ENCODE data around the gene IL26. TPM values are rescaled to one million over a fixed set of nuclear protein-coding genes. Genes with fewer than 3 reads are reported as not detected.

Gene IL26
- total and polyA plus RNA-seq, 2 donors from 2014 or later, result not detected

DNA sequence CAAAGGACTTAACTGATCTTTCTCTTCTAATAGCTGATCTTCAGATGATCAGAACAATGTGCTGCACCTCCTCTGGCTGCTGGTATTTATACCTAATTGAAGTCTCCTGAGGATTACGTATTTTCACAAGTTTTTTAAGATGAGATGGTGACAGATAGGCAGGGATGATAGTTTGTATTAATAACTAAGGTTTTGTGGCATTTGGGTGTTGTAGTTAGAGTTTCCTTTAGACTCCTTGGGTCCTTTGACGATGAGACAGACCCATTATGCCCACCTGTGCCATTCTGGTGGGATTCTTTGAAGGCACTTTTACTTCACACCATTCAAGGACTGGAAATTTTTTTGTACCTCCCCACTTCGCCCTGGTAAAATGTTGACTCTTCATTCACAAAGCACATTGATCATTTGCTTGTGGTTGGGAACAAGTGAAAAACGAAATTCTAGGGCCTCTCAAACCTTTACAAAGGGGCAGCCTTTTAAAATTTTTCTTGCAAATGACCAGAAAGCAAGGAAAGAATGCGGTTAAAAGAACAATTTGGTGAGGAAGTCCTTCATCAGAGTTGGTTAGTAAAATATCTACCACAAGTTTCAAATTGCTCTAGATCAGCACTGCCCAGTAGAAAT lies 65.8 kb downstream of the IL26 start, which contains the start of gene IFNG:
IFNG (minus strand) TSS at position 60 of the 624 bp plus-strand sequence. CDS start 125 bp downstream, outside the sequence.
- intact Hi-C loops (cut with DNase I), result no loop called here
- Histone ChIP-seq H3K9ac (ENCODE audit: low read length in 3 of 3) (no peak within 1 kb of the TSS), H3K27ac (ENCODE audit: low read depth in 2 of 2, low read length in 2 of 2) (no peak within 1 kb of the TSS), H3K9me3 (ENCODE audit: control insufficient read depth in 2 of 3, insufficient read depth in 1 of 3, low read length in 3 of 3) (no peaks in the 10 kb centered on the region), H3K27me3 (ENCODE audit: control insufficient read depth, insufficient read depth, low read length) (no peaks in the 10 kb centered on the region), H3K4me3 (ENCODE audit: low read length in 3 of 3) (no peak within 1 kb of the TSS), H3K36me3 (ENCODE audit: control insufficient read depth in 2 of 3, insufficient read depth in 3 of 3, low read length in 3 of 3) (no peaks in the 10 kb centered on the region), H3K4me1 (ENCODE audit: control insufficient read depth in 2 of 3, insufficient read depth in 2 of 3, low read depth in 1 of 3, low read length in 3 of 3) (no peaks in the 10 kb centered on the region)
- DNase-seq (no peak), FAIRE-seq (no peak)
- TF ChIP-seq CTCF (IDR thresholded peaks at IDR 0.05; ENCODE audit: borderline replicate concordance, extremely low read depth, insufficient read depth), result no peak

DNA sequence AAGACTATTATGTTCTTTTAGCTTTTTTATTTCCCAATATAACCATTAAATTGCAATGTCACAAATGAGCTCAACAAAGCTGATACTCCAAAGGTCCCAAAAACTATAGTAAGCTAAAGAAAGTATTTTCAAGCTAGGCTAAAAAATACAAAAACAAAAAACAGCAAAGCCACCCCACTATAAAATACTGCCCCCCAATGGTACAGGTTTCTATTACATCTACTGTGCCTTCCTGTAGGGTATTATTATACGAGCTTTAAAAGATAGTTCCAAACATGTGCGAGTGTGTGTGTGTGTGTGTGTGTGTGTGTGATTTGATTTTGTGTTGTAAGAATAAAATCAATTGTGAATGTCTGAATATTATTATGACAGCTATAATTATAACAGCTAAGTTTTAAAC lies 67.2 kb downstream of the IL26 start:
- H3K9ac ChIP-seq (ENCODE audit: low read length in 3 of 3), result no peak overlapping the region
- TF ChIP-seq CTCF (IDR thresholded peaks at IDR 0.05; ENCODE audit: borderline replicate concordance, extremely low read depth, insufficient read depth), result peak; percentile 33
- no peak overlapping the region for H3K4me3 ChIP-seq (ENCODE audit: low read length in 3 of 3)
- no peaks in the 10 kb centered on the region for H3K27me3 ChIP-seq (ENCODE audit: control insufficient read depth, insufficient read depth, low read length)
- no peak overlapping the region for H3K27ac ChIP-seq (ENCODE audit: low read depth in 2 of 2, low read length in 2 of 2)
- intact Hi-C loops (cut with DNase I), result no loop called here
- no peaks in the 10 kb centered on the region for H3K36me3 ChIP-seq (ENCODE audit: control insufficient read depth in 2 of 3, insufficient read depth in 3 of 3, low read length in 3 of 3)
- no peaks in the 10 kb centered on the region for H3K9me3 ChIP-seq (ENCODE audit: control insufficient read depth in 2 of 3, insufficient read depth in 1 of 3, low read length in 3 of 3)
- DNase-seq (no peak), FAIRE-seq (no peak)
- H3K4me1 ChIP-seq (ENCODE audit: control insufficient read depth in 2 of 3, insufficient read depth in 2 of 3, low read depth in 1 of 3, low read length in 3 of 3), result no peaks in the 10 kb centered on the region

- no peaks in the 10 kb centered on the region for H3K4me1 ChIP-seq (ENCODE audit: control insufficient read depth in 2 of 3, insufficient read depth in 2 of 3, low read depth in 1 of 3, low read length in 3 of 3)
- no peak for DNase-seq
- no peak for TF ChIP-seq CTCF (IDR thresholded peaks at IDR 0.05; ENCODE audit: borderline replicate concordance, extremely low read depth, insufficient read depth)
Measured at GRCh38 chr12:68157380-68157779, 68.2 kb downstream of the IL26 start.

DNA sequence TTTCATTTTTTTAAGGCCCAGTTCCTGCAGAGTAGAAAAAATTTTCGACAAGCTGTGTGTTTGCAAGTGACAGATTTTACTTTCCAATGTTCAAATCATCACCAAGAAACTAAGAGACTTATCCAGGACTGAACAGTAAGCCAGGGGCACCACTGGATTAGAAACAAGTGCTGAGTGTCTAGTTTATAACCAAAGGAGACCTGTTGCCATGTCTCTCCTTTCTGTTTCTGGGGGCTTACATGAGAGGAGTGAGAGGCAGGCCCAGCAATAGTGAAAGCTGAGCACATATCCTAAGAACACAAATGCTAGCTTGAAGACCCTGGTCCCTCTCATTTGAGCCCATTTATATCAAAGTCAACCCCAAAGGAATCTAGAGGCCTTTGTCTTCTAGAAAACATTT lies 69.0 kb downstream of the IL26 start:
- DNase-seq, result no peak
- FAIRE-seq, result no peak
- Histone ChIP-seq H3K4me1 (ENCODE audit: control insufficient read depth in 2 of 3, insufficient read depth in 2 of 3, low read depth in 1 of 3, low read length in 3 of 3) (no peaks in the 10 kb centered on the region), H3K9ac (ENCODE audit: low read length in 3 of 3) (no peak overlapping the region), H3K27me3 (ENCODE audit: control insufficient read depth, insufficient read depth, low read length) (no peaks in the 10 kb centered on the region), H3K36me3 (ENCODE audit: control insufficient read depth in 2 of 3, insufficient read depth in 3 of 3, low read length in 3 of 3) (no peaks in the 10 kb centered on the region), H3K4me3 (ENCODE audit: low read length in 3 of 3) (no peak overlapping the region), H3K9me3 (ENCODE audit: control insufficient read depth in 2 of 3, insufficient read depth in 1 of 3, low read length in 3 of 3) (no peaks in the 10 kb centered on the region), H3K27ac (ENCODE audit: low read depth in 2 of 2, low read length in 2 of 2) (no peak overlapping the region)
- intact Hi-C loops (cut with DNase I), result no loop called here
- TF ChIP-seq CTCF (IDR thresholded peaks at IDR 0.05; ENCODE audit: borderline replicate concordance, extremely low read depth, insufficient read depth), result no peak

More at GRCh38 chr12:68157380-68157779, 68.2 kb downstream of the IL26 start:
- H3K4me3 ChIP-seq (ENCODE audit: low read length in 3 of 3), result no peak overlapping the region
- H3K36me3 ChIP-seq (ENCODE audit: control insufficient read depth in 2 of 3, insufficient read depth in 3 of 3, low read length in 3 of 3), result no peaks in the 10 kb centered on the region
- no peaks in the 10 kb centered on the region for H3K27me3 ChIP-seq (ENCODE audit: control insufficient read depth, insufficient read depth, low read length)
- H3K27ac ChIP-seq (ENCODE audit: low read depth in 2 of 2, low read length in 2 of 2), result no peak overlapping the region
- FAIRE-seq, result no peak
- intact Hi-C loops (cut with DNase I), result no loop called here
- H3K9me3 ChIP-seq (ENCODE audit: control insufficient read depth in 2 of 3, insufficient read depth in 1 of 3, low read length in 3 of 3), result no peaks in the 10 kb centered on the region
- H3K9ac ChIP-seq (ENCODE audit: low read length in 3 of 3), result no peak overlapping the region

Measured in kidney (tissue), 14 donors.